ENCODE measurements around the gene PLA2G12A.

GRCh38 chr4:109733728-109734127 lies 3.9 kb upstream of the PLA2G12A start:
- no peak for TF ChIP-seq CTCF (IDR thresholded peaks at IDR 0.05)
- no peak for TF ChIP-seq EZH2phosphoT487 (IDR thresholded peaks at IDR 0.05)
